Mononuclear cell (primary cell): Measurements from ENCODE around the gene LILRB1. TPM values are rescaled to one million over a fixed set of nuclear protein-coding genes. Genes with fewer than 3 reads are reported as not detected.
A peak's percentile ranks its signal among the peaks of the same experiment; 100 is the strongest.
"Not testable (repeated sequence)": the region's sequence is repeated elsewhere in the genome, so short reads cannot be mapped to it uniquely, and the experiment has no call there.

Source experiments
- H3K27me3 ChIP-seq: 2 replicates; pipeline ENCODE4 v1.6.0; 2011; ENCODE audit warnings: low read length, control low read depth; ENCODE audit not compliant: insufficient read depth
- H3K4me1 ChIP-seq: 2 replicates; pipeline ENCODE4 v1.5.1; 2011; ENCODE audit warnings: mild to moderate bottlenecking, low read length, control low read depth; ENCODE audit not compliant: insufficient read depth
- H3K4me3 ChIP-seq: 2 replicates; pipeline ENCODE4 v1.5.1; 2011; ENCODE audit warnings: mild to moderate bottlenecking, low read length, moderate library complexity
- H3K9me3 ChIP-seq: 2 replicates; pipeline ENCODE4 v1.5.1; 2011; ENCODE audit warnings: low read depth, mild to moderate bottlenecking, control low read depth, low read length
- total RNA-seq: library from RNA; depleted of rRNA; stranded (reverse); fragments of >200 nt; gene quantifications from one replicate; pipeline ENCODE4 v1.2.3, GENCODE V29; 2012

The LILRB1 gene
- total RNA-seq = 13.6 TPM

- Histone ChIP-seq H3K4me3 (peak within 1 kb of the TSS; percentile 44), H3K4me1 (peaks cover 49% of the 10 kb centered on the region)
- H3K9me3 ChIP-seq, H3K27me3 ChIP-seq: not testable (repeated sequence)
Measured at GRCh38 chr19:54630262-54630661, at the start of gene LILRB1. TSS of gene LILRB1 (plus strand) at chr19:54630484. CDS start at chr19:54631074, 590 bp downstream.

DNA sequence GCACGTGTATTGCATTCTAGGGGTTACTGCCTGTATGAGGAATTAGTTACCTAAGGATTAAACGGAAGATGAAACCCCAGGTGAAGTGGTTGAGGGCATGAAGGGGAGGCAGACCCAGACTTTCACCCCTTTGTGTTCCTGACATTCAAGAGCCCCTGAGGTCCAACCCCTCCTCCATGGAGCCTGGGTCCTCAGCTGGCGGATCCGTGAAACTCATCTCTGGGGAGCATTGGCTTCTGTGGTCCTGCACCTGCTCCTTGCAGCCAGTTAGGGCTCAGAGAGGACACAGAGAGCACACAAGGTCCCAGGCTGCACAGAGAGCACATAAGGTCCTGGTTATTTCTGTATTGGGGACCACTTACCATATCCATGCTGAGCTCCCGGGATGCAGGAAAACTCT lies 43.9 kb upstream of the LILRB1 start:
- Histone ChIP-seq H3K27me3 (no peaks in the 10 kb centered on the region), H3K4me1 (no peaks in the 10 kb centered on the region), H3K9me3 (no peaks in the 10 kb centered on the region), H3K4me3 (no peak overlapping the region)

GRCh38 chr19:54587026-54587425 lies 43.3 kb upstream of the LILRB1 start:
- Histone ChIP-seq H3K27me3 (no peaks in the 10 kb centered on the region), H3K4me3 (no peak overlapping the region), H3K9me3 (no peaks in the 10 kb centered on the region), H3K4me1 (peaks cover 4% of the 10 kb centered on the region)

DNA sequence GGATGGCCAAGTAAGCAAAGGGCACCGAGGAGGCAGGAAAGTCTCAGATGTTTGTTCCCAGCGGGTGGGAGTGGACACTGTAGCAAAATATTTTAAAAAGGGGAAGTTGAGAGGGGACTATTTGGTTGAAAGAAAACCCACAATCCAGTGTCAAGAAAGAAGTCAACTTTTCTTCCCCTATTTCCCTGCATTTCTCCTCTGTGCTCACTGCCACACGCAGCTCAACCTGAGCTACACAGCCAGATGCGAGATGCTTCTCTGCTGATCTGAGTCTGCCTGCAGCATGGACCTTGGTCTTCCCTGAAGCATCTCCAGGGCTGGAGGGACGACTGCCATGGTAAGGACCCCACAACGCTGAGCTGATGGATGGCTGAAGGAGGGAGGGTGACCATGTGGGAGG lies 36.8 kb upstream of the LILRB1 start, which contains the start of gene LILRA1:
Gene LILRA1 (plus strand): TSS at position 188 of the 400 bp plus-strand sequence. CDS start 613 bp downstream, outside the sequence.
- not testable (repeated sequence) for H3K9me3 ChIP-seq, H3K27me3 ChIP-seq
- Histone ChIP-seq H3K4me3 (peak within 1 kb of the TSS; percentile 46), H3K4me1 (peaks cover 31% of the 10 kb centered on the region)

DNA sequence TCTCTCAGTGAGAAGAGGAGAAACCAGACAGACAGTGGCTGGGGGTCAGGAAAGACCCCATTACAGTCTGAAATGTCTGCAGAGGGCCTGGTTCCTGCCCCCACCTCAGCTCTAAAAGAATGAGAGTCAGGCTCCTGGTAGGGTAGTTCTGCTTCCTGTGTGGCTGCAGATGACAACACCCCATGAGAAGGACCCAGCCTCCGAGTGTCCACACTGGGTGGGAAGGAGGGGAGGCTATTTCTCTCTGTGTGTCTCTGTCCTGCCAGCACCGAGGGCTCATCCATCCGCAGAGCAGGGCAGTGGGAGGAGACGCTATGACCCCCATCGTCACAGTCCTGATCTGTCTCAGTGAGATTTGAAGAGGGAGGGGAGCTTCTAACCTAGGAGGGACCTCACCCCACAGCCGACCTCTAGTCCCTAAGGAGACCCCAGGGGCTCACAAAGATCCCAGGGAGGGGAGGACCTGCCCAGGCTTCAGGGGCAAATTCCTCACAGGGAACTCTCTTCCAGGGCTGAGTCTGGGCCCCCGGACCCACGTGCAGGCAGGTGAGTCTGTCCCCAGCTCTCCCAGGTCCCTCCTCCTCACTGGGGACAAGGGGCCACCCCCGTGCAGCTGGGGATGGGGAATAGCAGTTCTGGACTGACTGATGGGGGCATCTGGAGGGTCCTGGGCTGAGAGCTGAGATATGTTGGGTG lies 36.2 kb upstream of the LILRB1 start:
- Histone ChIP-seq H3K4me1 (peaks cover 31% of the 10 kb centered on the region), H3K4me3 (peak overlapping the region; percentile 46)
- not testable (repeated sequence) for H3K27me3 ChIP-seq, H3K9me3 ChIP-seq

DNA sequence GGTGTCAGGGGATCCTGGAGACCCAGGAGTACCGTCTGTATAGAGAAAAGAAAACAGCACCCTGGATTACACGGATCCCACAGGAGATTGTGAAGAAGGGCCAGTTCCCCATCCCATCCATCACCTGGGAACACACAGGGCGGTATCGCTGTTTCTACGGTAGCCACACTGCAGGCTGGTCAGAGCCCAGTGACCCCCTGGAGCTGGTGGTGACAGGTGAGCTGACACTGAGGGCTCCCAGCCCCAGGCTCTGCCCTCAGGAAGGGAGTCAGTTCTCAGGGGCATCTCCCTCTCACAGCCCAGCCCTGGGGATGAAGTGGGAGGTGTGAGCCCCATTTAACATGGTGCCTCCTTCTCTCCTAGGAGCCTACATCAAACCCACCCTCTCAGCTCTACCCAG lies 35.5 kb upstream of the LILRB1 start:
- Histone ChIP-seq H3K27me3 (no peaks in the 10 kb centered on the region), H3K4me1 (peaks cover 31% of the 10 kb centered on the region), H3K4me3 (no peak overlapping the region), H3K9me3 (no peaks in the 10 kb centered on the region)

GRCh38 chr19:54595680-54596436 lies 34.4 kb upstream of the LILRB1 start:
- H3K9me3 ChIP-seq, H3K27me3 ChIP-seq, H3K4me3 ChIP-seq: not testable (repeated sequence)
- H3K4me1 ChIP-seq = peaks cover 31% of the 10 kb centered on the region

DNA sequence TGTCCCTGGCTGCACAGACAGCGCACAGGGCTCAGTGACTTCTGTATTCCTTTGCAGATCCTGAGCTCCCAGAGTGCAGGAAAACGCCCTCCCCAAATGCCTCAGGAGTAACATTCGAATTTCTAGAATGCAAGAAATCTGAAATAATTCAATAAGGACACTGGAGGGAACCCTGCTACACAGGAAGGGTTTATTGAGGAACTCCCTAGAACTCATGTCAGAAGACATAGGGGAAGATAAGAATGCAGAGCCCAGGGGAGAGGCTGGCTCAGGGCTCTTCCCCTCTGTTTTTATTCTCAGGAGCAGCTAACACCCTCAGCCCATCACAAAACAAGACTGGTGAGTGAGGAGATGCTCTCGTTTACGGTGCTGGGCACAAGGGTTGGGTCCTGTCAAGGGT lies 30.1 kb upstream of the LILRB1 start:
- Histone ChIP-seq H3K4me1 (peaks cover 3% of the 10 kb centered on the region), H3K9me3 (peaks cover 2% of the 10 kb centered on the region), H3K27me3 (no peaks in the 10 kb centered on the region), H3K4me3 (no peak overlapping the region)

- Histone ChIP-seq H3K4me3 (no peak overlapping the region), H3K9me3 (peaks cover 5% of the 10 kb centered on the region)
Measured at GRCh38 chr19:54606230-54606629, 24.1 kb upstream of the LILRB1 start.

DNA sequence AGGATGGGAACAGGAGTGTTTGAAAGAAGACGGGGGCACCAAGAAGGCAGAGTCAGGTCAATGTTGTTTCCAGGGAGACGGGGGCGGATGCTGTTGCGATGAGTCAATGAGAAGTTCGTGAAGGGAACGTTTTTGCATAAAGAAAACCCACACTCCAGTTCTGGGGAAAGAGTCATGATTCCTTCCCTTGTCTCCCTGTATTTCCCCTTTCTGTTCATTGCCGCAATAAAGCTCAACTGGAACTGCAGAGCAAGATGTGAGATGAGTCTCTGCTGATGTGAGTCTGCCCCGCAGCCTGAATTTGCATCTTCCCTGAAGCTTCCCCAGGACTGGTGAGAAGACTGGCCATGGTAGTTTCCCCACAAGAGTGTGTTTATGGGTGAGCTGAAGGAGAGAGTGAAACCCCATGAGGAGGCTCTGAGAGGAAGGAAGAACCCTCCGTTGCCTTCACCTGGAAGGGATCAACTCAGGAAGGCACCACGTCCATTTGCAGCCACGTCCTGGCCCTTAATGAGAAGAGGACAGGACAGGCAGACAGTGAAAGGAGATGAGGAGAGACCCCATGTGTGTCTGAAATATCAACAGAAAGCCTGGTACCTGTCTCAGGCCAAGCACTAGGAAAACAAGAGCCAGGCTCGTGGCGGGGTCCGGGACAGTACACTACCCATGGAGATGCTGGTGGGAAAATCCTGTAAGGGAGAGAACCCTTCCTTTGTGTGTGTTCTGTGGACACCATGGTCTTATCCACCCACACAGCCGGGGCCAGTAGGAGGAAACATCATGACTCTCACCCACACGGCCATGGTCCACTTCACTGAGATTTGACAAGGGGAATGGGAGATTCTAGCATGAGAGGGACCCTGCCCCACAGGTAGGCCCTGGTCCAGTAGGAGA lies 23.1 kb upstream of the LILRB1 start:
- Histone ChIP-seq H3K4me3 (no peak overlapping the region), H3K4me1 (peaks cover 54% of the 10 kb centered on the region), H3K9me3 (peaks cover 5% of the 10 kb centered on the region), H3K27me3 (no peaks in the 10 kb centered on the region)

More at GRCh38 chr19:54606230-54606629, 24.1 kb upstream of the LILRB1 start:
- H3K4me1 ChIP-seq = peaks cover 46% of the 10 kb centered on the region
- H3K27me3 ChIP-seq = no peaks in the 10 kb centered on the region

DNA sequence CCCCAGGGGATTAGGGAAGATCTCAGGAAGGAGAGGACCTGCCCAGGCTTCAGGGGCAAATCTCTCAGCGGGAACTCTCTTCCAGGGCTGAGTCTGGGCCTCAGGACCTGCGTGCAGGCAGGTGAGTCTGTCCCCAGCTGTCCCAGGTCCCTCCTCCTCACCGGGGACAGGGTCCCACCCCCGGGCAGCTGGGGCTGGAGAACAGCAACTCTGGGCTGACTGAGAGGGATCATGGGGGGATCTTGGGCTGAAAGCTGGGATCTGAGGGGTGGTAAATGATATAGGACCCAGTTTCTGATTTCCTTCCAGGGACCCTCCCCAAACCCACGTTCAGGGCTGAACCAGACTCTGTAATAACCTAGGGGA lies 22.5 kb upstream of the LILRB1 start:
- Histone ChIP-seq H3K4me3 (no peak overlapping the region), H3K27me3 (no peaks in the 10 kb centered on the region), H3K9me3 (peaks cover 5% of the 10 kb centered on the region), H3K4me1 (peaks cover 60% of the 10 kb centered on the region)

- Histone ChIP-seq H3K9me3 (peaks cover 5% of the 10 kb centered on the region), H3K4me1 (peaks cover 63% of the 10 kb centered on the region), H3K4me3 (no peak overlapping the region), H3K27me3 (no peaks in the 10 kb centered on the region)
Measured at GRCh38 chr19:54608205-54608604, 22.1 kb upstream of the LILRB1 start.

DNA sequence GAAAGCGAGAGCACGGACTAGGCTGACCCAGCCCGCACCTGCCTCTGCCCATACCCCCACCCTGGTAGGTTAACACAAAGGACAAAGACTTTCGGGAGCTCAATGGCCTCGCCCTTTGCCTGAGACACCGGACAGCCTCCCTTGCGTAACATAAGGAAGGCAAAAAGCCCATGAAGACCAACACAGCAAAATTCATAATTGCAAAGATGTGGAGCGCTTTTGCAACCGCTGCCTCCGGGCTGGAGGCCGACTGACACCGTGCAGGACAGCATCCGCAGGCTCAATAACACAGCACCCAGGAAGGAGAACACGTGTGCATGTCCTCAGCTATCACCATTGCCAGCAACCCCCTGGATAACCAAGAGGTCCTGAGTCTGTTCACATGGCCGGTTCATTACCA lies 21.5 kb upstream of the LILRB1 start:
- no peak overlapping the region for H3K4me3 ChIP-seq
- H3K27me3 ChIP-seq = no peaks in the 10 kb centered on the region
- H3K9me3 ChIP-seq = peaks cover 5% of the 10 kb centered on the region
- peaks cover 63% of the 10 kb centered on the region for H3K4me1 ChIP-seq

DNA sequence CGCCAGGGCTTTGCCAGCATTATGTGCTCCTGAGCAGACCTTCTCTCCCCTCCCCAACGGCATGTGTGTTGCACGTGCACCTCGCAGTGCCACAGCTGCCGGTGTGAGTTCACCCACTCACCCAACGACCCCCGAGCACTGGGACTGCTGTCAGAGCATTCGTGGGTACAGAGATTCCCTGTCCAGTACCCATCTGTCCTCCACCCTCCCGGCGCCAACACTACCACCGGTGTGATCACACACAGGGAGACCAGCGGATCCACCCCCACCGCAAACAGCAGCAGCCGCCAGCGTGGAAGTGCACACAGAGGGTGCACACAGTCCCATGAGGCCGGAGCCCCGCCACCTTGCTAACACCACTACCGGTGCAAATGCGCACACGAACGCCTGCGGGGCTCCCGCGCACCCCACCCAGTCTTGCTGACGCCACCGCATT lies 20.9 kb upstream of the LILRB1 start:
- Histone ChIP-seq H3K27me3 (no peaks in the 10 kb centered on the region), H3K9me3 (peaks cover 5% of the 10 kb centered on the region), H3K4me1 (peaks cover 68% of the 10 kb centered on the region), H3K4me3 (no peak overlapping the region)

DNA sequence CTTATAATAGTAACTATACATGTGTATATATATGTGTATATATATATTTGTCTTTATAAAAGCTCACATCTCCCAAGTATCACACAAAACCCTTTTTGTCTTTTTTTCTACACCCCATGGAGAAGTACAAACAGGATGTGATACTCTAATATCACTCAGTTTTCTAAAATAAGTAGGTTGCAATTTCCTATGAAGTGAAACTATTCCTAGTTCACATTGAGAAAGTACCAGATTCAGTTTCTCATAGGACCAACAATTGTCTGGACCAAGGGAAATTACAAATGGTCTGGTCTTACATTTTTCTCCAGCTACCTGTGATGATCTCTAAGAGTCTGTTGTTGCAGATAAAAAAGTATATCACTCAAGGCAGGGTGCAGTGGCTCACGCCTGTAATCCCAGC lies 17.9 kb upstream of the LILRB1 start:
- Histone ChIP-seq H3K4me3 (no peak overlapping the region), H3K27me3 (no peaks in the 10 kb centered on the region), H3K4me1 (peaks cover 64% of the 10 kb centered on the region), H3K9me3 (no peaks in the 10 kb centered on the region)
